HepG2 (cell line): Measurements from ENCODE around the gene TSSK6.

ENCODE experiments used
- ATF1 ChIP-seq: IDR thresholded peaks from 2 replicates; pipeline ENCODE4 v1.6.1; 2016; ENCODE audit warnings: mild to moderate bottlenecking, control low read depth
- HNRNPH1 ChIP-seq: fragments of 200-400 bp; formaldehyde crosslinking; optimal IDR thresholded peaks from 2 replicates; pipeline ENCODE3; 2017; ENCODE audit warnings: mild to moderate bottlenecking, low read depth, low read length
- NR2F2 ChIP-seq: IDR thresholded peaks from 2 replicates; pipeline ENCODE4 v1.6.1; 2012; ENCODE audit warnings: low read depth, inconsistent platforms, borderline replicate concordance
- POLR2A ChIP-seq, 2 experiments: IDR thresholded peaks; 2 replicates each; pipeline ENCODE4 v1.6.1; 2011; ENCODE audit warnings: low read depth in 2 of 2, low read length in 2 of 2, mild to moderate bottlenecking in 1 of 2, moderate library complexity in 1 of 2; ENCODE audit not compliant: insufficient read depth in 1 of 2
- RARA ChIP-seq: IDR thresholded peaks from 2 replicates; pipeline ENCODE4 v1.6.1; 2016; ENCODE audit warnings: missing genetic modification reagents, missing compliant biosample characterization
- TAF1 ChIP-seq: sonication (generic); formaldehyde crosslinking; IDR thresholded peaks from 2 replicates; pipeline ENCODE4 v1.4.0; 2020; ENCODE audit warnings: missing genetic modification reagents
- TF ChIP-seq, protein P1 (sequence below): sonication (generic); formaldehyde crosslinking; IDR thresholded peaks from 2 replicates; pipeline ENCODE4 v1.4.0; 2020; ENCODE audit warnings: mild to moderate bottlenecking, missing genetic modification reagents
- TF ChIP-seq, protein P2 (sequence below), 2 experiments: fragments of 450-650 bp in 1 of 2; sonication (generic) in 1 of 2; formaldehyde crosslinking in 1 of 2; IDR thresholded peaks; 2 replicates each; pipeline versions ENCODE4 v1.6.1 to v1.8.0; 2016 to 2022; ENCODE audit warnings: antibody characterized with exemption in 1 of 2, mild to moderate bottlenecking in 1 of 2, missing genetic modification reagents in 1 of 2
- TF ChIP-seq, protein P3 (sequence below): sonication (generic); formaldehyde crosslinking; IDR thresholded peaks from 2 replicates; pipeline ENCODE4 v1.5.0; 2020; ENCODE audit warnings: mild to moderate bottlenecking, missing genetic modification reagents, moderate library complexity
- TF ChIP-seq, protein P4 (sequence below), 2 experiments: sonication (generic) in 1 of 2; formaldehyde crosslinking in 1 of 2; IDR thresholded peaks; 2 replicates each; pipeline versions ENCODE4 v1.5.1 to v1.6.1; 2011 to 2020; ENCODE audit warnings: borderline replicate concordance in 1 of 2, low read depth in 1 of 2, low read length in 1 of 2, mild to moderate bottlenecking in 1 of 2, missing genetic modification reagents in 1 of 2, moderate library complexity in 1 of 2

GRCh38 chr19:19527371-19527656 lies 12.0 kb upstream of the TSSK6 start:
- TF ChIP-seq, protein P1, sequence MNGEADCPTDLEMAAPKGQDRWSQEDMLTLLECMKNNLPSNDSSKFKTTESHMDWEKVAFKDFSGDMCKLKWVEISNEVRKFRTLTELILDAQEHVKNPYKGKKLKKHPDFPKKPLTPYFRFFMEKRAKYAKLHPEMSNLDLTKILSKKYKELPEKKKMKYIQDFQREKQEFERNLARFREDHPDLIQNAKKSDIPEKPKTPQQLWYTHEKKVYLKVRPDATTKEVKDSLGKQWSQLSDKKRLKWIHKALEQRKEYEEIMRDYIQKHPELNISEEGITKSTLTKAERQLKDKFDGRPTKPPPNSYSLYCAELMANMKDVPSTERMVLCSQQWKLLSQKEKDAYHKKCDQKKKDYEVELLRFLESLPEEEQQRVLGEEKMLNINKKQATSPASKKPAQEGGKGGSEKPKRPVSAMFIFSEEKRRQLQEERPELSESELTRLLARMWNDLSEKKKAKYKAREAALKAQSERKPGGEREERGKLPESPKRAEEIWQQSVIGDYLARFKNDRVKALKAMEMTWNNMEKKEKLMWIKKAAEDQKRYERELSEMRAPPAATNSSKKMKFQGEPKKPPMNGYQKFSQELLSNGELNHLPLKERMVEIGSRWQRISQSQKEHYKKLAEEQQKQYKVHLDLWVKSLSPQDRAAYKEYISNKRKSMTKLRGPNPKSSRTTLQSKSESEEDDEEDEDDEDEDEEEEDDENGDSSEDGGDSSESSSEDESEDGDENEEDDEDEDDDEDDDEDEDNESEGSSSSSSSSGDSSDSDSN (CRISPR knock-in tag): no peak
- TF ChIP-seq, protein P2, sequence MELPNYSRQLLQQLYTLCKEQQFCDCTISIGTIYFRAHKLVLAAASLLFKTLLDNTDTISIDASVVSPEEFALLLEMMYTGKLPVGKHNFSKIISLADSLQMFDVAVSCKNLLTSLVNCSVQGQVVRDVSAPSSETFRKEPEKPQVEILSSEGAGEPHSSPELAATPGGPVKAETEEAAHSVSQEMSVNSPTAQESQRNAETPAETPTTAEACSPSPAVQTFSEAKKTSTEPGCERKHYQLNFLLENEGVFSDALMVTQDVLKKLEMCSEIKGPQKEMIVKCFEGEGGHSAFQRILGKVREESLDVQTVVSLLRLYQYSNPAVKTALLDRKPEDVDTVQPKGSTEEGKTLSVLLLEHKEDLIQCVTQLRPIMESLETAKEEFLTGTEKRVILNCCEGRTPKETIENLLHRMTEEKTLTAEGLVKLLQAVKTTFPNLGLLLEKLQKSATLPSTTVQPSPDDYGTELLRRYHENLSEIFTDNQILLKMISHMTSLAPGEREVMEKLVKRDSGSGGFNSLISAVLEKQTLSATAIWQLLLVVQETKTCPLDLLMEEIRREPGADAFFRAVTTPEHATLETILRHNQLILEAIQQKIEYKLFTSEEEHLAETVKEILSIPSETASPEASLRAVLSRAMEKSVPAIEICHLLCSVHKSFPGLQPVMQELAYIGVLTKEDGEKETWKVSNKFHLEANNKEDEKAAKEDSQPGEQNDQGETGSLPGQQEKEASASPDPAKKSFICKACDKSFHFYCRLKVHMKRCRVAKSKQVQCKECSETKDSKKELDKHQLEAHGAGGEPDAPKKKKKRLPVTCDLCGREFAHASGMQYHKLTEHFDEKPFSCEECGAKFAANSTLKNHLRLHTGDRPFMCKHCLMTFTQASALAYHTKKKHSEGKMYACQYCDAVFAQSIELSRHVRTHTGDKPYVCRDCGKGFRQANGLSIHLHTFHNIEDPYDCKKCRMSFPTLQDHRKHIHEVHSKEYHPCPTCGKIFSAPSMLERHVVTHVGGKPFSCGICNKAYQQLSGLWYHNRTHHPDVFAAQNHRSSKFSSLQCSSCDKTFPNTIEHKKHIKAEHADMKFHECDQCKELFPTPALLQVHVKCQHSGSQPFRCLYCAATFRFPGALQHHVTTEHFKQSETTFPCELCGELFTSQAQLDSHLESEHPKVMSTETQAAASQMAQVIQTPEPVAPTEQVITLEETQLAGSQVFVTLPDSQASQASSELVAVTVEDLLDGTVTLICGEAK (IDR thresholded peaks at IDR 0.05): no peak
- TF ChIP-seq, protein P2 (CRISPR knock-in tag; IDR thresholded peaks at IDR 0.05): no peak
- TF ChIP-seq, protein P3, sequence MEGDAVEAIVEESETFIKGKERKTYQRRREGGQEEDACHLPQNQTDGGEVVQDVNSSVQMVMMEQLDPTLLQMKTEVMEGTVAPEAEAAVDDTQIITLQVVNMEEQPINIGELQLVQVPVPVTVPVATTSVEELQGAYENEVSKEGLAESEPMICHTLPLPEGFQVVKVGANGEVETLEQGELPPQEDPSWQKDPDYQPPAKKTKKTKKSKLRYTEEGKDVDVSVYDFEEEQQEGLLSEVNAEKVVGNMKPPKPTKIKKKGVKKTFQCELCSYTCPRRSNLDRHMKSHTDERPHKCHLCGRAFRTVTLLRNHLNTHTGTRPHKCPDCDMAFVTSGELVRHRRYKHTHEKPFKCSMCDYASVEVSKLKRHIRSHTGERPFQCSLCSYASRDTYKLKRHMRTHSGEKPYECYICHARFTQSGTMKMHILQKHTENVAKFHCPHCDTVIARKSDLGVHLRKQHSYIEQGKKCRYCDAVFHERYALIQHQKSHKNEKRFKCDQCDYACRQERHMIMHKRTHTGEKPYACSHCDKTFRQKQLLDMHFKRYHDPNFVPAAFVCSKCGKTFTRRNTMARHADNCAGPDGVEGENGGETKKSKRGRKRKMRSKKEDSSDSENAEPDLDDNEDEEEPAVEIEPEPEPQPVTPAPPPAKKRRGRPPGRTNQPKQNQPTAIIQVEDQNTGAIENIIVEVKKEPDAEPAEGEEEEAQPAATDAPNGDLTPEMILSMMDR: no peak
- no peak for TF ChIP-seq ATF1
- TF ChIP-seq TAF1 (CRISPR knock-in tag): no peak
- TF ChIP-seq POLR2A (IDR thresholded peaks at IDR 0.05; ENCODE audit: insufficient read depth in 1 of 2, low read depth in 2 of 2, low read length in 2 of 2): no peak
- TF ChIP-seq RARA (CRISPR knock-in tag): no peak
- TF ChIP-seq NR2F2: no peak
- TF ChIP-seq HNRNPH1: no peak
- TF ChIP-seq, protein P4, sequence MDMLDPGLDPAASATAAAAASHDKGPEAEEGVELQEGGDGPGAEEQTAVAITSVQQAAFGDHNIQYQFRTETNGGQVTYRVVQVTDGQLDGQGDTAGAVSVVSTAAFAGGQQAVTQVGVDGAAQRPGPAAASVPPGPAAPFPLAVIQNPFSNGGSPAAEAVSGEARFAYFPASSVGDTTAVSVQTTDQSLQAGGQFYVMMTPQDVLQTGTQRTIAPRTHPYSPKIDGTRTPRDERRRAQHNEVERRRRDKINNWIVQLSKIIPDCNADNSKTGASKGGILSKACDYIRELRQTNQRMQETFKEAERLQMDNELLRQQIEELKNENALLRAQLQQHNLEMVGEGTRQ (IDR thresholded peaks at IDR 0.05; ENCODE audit: low read depth, low read length): no peak
- TF ChIP-seq, protein P4 (CRISPR knock-in tag; IDR thresholded peaks at IDR 0.05; ENCODE audit: borderline replicate concordance): no peak
